ENCODE measurements around the gene COL20A1. TPM values are rescaled to one million over a fixed set of nuclear protein-coding genes. Genes with fewer than 3 reads are reported as not detected.

Gene COL20A1
- total and polyA plus RNA-seq, 2 of the 13 experiments (the other 11 are each of a cell fraction or from before 2014, with no cell fraction given): not detected

- TF ChIP-seq JARID2 (CRISPR knock-in tag; IDR thresholded peaks at IDR 0.05; ENCODE audit: insufficient replicate concordance) (no peak), HOXA7 (CRISPR knock-in tag; IDR thresholded peaks at IDR 0.05) (no peak), E2F2 (CRISPR knock-in tag; IDR thresholded peaks at IDR 0.05; ENCODE audit: borderline replicate concordance) (0 out of 2 replicates have a peak, but pooled peaks have one; percentile 27), ZNF691 (CRISPR knock-in tag; IDR thresholded peaks at IDR 0.05; ENCODE audit: borderline replicate concordance, low read depth) (no peak), PAWR (CRISPR knock-in tag; IDR thresholded peaks at IDR 0.05; ENCODE audit: borderline replicate concordance) (0 out of 2 replicates have a peak, but pooled peaks have one; percentile 31), ZNF83 (CRISPR knock-in tag; IDR thresholded peaks at IDR 0.05; ENCODE audit: borderline replicate concordance) (0 out of 2 replicates have a peak, but pooled peaks have one; percentile 75), SNAPC5 (CRISPR knock-in tag; IDR thresholded peaks at IDR 0.05; ENCODE audit: borderline replicate concordance) (no peak), RXRB (CRISPR knock-in tag; IDR thresholded peaks at IDR 0.05; ENCODE audit: borderline replicate concordance) (no peak), ZNF792 (CRISPR knock-in tag; IDR thresholded peaks at IDR 0.05) (no peak), ZNF572 (CRISPR knock-in tag; IDR thresholded peaks at IDR 0.05) (peak; percentile 80; the same call in 1 of the 2 replicates), UBTF (CRISPR knock-in tag; IDR thresholded peaks at IDR 0.05) (no peak), STAT6 (CRISPR knock-in tag; IDR thresholded peaks at IDR 0.05; ENCODE audit: borderline replicate concordance) (no peak), TRIM22 (IDR thresholded peaks at IDR 0.05) (no peak), ZNF605 (CRISPR knock-in tag; IDR thresholded peaks at IDR 0.05) (peak; percentile 24; the same call in 1 of the 2 replicates), MEIS1 (CRISPR knock-in tag; IDR thresholded peaks at IDR 0.05; ENCODE audit: borderline replicate concordance) (0 out of 2 replicates have a peak, but pooled peaks have one; percentile 26), ZNF251 (CRISPR knock-in tag; IDR thresholded peaks at IDR 0.05) (0 out of 2 replicates have a peak, but pooled peaks have one; percentile 26), HMGXB4 (CRISPR knock-in tag; IDR thresholded peaks at IDR 0.05; ENCODE audit: borderline replicate concordance in 1 of 2, low read depth in 1 of 2) (no peak), EEA1 (CRISPR knock-in tag; IDR thresholded peaks at IDR 0.05; ENCODE audit: borderline replicate concordance) (peak; percentile 72; the same call in 1 of the 2 replicates)
Observed at GRCh38 chr20:63260521-63260920, 32.5 kb upstream of the COL20A1 start (continued).
